GM21786 (cell line): ENCODE data around the gene AGPAT4.
"Not testable (repeated sequence)": the region's sequence is repeated elsewhere in the genome, so short reads cannot be mapped to it uniquely, and the experiment has no call there.

Experiments
- ATAC-seq: cut with Tn5 transposase; IDR thresholded peaks from one replicate; pipeline ENCODE4 v1.9.1; 2021; ENCODE audit not compliant: unreplicated experiment

AGPAT4 gene

DNA sequence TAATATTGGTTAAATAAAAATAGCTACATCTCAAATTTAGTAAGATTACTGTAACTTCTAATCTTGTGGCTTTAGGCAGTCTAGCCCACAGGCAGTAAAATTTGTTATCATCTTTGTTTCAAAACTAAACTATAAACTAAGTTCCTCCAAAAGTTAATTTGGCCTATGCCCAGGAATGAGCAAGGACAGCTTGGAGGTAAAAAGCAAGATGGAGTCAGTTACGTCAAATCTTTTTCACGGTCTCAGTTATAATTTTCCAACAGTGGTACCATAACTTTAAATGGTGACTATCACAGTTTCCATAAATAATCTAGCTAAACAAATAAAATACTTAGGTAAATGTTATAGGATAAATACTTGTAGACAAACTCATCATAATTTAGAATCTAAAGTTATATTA, 63.0 kb downstream of the AGPAT4 start:
- ATAC-seq = no peak

DNA sequence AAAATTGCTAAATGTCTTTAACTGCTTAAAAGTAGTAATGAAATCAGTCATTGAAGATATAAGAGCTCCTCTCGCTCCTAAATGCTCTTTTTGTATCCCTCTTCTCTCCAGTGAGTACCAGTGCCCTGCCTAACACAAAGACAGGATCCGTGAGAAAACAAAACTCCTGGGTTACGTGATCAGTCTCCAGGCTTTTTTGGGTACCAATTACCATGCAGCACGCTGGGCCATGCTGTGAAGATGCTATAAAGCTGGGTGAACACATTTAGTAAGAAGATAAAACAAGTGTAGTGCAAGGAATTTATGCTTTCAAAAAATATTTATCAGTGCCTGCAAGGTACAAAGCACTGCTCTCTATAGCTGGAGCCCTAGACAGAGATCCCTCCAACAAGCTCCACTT, 66.7 kb downstream of the AGPAT4 start:
- ATAC-seq = no peak

DNA sequence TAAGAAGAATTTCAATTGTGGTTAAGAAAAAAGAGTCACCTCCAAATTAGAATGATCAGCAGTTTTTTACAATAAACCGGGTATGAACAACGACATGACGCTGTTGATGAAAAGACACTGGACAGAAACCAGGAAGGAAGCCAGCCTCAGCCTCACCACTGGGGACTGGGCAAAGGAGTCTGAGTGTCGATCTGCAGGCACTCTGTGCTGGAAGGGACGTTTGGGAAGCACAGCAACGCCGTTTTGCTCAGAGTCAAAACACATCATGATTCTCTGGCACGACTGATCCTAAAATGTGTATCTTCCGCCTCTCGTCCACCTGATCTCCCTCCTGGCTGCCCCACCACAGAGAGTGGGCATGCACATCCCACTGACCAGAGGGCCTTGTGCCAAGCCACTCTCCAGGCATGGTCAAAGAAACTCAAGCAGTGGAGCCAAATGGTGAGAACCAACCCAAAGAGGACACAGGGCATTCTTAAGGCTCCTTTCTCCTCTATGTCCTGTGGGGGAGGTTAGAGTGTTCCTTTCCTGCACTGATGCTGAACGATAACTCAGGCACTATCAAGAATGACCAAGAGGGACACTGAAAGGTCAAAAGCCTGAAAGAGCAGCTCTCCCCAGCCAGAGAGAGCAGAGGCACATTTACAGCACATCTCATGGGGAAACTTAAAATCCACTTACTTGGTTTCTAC, 68.8 kb downstream of the AGPAT4 start:
- ATAC-seq = no peak

DNA sequence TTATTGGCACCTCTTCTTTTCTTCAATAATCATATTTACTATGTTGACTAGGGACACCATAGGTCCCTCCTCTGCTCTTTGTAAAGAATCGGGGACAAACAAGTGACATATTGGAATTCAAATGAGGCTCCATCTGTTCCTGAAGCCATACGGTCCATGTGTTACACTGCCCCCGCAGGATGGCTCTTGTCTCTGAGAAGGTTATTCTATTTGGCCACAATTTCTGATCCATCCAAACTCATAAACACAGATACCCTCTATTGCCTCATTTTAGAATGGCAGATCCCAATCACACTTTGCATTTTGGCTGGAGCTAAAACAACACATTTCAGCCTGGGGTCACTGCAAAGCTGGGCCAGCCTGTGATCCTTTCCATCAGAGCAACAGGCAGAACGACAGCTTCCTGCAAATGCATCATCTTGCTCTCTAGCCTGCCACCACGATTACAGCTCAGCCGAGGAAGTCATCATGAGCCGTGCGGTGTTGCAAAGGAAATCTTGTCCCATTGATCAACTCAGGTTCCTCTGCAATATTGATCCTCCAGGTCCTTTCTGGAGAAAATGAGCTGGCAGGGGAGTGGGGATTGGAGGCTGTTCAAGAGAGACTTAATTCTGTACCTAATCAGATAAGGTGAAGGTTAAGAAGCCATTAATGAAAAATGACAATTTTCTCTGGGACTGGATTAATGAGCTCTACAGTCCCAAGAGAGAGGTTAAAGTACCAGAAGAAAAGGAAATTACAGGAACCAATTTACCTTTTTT, 73.1 kb downstream of the AGPAT4 start:
- ATAC-seq = no peak

DNA sequence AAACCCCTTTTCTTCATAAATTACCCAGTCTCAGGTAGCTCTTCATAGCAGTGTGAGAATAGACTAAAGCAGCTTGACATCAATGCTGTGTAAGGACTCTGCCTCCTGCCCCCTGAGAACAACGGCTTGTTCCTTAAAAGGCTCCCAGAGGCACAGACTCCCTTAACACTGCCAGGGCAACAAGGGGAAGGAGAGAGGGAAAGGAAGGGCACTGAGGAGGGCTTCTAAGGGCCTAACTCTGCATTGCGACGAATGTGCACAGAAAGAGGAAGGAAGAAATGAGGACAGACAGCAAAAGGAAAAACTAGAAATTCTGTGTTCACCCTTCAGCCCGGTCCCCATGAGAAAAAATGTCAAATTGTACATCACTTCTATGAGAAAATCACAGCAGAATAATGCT, 74.0 kb downstream of the AGPAT4 start:
- ATAC-seq = no peak

DNA sequence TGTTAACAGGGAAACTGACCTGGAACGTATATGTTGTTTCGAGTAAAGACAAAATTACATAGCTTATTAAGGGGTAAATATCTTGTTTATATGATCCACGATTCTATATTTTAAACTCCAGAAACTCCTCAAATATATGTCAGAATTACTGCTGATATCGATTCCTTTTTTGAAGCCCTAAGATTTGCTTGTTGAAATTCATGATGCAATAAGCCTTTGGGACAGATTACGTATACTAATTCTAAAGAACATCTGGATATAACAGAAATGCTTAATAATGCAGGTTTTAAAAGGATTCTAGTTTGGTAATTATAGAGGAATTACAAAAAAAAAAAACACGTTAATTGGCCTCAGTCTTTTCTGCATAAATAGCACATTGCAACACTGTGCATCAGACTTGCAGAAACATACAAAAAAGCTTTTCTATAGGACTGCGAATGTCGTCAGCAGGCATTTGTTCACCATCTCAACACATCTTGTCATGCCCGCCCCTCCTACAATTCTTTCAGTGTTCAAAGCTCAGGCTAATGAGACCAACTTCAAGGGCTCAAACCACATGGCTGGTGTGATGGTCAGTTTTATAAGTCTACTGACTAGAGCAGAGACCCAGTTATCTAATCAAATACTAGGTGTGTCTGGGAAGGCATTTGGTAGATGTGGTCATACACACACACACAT, 74.9 kb downstream of the AGPAT4 start:
- no peak for ATAC-seq

DNA sequence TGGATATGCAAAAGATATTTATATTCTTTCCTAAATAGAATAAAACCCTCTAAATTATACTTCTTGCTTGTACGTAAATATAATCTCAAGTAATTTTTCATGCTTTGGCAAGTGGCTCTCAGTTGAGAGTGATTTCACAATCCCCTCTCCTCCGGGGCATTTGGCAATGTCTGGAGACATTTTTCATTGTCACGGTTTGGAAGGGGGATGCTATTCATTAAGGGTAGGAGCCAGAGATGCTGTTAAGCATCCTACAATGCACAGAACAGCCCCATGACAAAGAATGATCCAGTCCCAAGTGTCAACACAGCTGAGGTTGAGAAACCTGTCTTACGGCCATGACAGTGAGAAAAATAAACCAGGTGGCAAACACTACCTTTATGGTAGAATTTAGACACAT, 75.7 kb downstream of the AGPAT4 start:
- ATAC-seq = no peak

DNA sequence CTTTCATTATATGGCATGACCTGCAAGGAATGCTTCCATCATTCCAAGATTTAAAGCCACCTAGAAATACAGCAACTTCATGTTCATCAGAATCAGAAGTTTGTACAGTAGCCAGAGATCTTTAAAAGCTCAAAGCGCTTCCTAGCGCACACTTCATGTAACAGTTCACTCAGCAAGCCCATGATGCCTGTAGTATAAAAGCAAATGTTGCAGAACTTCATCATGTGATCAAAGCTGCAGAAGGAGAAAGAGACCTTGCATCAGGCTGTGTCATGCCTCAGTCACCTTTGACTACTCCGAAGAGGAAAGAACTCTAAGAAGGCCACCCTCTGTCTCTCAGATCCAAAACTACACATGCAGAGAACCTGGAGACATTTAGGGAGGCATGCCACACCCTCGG, 78.5 kb downstream of the AGPAT4 start:
- no peak for ATAC-seq

DNA sequence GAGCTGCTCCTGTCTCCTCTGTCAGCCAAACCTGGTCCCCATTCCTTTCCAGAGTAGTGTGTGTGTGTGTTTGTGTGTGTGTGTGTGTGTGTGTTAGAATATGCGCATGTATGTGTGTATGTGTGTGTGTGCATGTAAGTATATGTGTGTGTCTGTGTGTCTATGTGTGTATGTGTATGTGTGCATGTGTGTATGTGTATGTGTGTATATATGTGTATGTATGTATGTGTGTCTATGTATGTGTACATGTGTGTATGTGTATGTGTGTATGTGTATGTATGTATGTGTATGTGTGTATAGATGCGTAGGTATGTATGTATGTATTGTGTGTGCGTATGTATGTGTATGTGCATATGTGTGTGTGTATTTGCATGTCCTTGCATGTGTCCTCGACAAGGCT, 79.5 kb downstream of the AGPAT4 start:
- no peak for ATAC-seq

DNA sequence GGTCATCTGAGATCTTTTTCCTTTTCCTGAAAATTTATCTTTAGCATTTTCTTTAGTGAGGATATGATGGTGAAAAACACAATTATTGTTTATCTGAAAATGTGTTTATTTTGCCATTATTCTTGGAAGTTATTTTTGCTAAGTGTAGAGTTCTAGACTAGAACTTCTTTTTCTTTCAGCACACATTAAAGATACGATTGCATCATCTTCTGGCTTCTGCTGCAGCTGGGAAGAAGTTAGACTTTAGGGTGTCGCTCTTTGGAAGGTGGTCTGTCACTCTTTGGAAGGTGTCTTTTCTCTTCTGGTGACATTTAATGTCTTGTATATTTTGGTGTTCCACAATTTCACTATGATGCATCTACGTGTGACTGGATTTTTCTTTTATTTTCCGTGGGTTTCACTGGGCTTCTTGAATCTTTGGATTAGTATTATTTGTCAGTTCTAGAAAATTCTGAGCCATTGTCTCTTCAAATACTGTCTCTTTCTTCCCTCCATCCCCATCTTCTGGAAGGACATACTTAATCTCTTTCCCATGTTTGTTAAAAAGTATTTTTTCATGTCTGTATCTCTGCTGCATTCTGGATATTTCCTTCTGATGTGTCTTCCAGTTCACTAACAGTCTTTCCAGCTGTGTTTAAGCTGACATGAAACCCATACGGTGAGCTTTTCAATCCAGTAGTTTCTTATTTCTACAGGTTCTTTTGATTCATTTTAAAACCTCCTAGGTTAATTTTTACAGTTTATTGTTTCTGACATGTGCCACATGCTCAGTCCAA, 81.0 kb downstream of the AGPAT4 start:
- ATAC-seq = no peak

DNA sequence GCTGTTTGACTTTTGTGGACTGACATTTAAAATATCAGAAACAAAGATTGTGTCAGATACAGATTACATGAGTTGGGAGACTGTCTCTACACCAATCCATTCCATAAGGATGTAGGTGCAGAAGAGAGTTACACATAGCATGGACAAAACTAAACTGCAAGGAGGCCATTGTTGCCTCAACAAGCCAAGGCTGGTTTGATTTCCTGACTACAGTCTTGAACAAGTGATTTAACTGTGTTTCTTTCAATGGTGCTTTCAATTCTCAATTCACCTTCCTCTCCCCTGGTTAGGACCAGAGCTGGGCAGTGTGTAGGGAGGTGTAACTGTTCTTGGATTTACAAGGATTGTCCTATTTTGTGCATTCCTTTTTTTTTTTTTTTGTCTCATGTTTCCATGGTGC, 82.2 kb downstream of the AGPAT4 start:
- no peak for ATAC-seq

DNA sequence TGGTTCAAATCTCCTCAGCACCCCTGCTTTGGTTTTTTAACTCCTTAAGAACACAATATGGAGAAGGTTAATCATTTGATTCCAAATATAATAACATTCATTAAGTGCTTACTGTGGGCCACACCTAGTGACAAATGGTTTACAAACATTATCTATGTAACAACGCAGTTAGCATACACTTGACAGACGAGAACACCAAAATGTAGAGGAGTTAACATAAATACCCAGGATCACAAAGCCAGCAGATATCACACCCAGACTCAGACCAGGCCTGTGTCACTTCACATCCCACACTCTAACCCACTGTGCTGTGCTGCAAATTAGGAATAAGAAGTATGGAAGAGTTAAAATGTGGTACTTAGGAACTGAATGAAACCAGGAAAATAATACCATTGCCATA, 82.9 kb downstream of the AGPAT4 start:
- no peak for ATAC-seq

DNA sequence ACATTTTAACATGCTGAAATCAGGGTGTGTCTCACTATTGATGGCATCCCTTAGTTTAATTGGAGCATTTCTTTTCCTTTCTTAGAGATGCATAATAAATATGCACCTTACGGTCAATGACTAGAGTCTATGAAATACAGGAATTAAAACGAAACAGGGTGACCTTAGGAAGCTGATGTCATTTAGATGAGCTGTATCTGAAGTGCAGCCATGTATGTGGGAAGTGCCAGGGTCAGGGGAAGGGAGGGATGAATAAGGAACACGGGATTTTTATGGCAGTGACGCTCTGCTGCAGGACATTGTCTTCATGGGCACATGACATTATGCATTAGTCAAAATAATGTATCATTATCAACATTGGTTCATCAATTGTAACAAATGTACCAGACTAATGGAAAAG, 84.0 kb downstream of the AGPAT4 start:
- ATAC-seq = no peak

DNA sequence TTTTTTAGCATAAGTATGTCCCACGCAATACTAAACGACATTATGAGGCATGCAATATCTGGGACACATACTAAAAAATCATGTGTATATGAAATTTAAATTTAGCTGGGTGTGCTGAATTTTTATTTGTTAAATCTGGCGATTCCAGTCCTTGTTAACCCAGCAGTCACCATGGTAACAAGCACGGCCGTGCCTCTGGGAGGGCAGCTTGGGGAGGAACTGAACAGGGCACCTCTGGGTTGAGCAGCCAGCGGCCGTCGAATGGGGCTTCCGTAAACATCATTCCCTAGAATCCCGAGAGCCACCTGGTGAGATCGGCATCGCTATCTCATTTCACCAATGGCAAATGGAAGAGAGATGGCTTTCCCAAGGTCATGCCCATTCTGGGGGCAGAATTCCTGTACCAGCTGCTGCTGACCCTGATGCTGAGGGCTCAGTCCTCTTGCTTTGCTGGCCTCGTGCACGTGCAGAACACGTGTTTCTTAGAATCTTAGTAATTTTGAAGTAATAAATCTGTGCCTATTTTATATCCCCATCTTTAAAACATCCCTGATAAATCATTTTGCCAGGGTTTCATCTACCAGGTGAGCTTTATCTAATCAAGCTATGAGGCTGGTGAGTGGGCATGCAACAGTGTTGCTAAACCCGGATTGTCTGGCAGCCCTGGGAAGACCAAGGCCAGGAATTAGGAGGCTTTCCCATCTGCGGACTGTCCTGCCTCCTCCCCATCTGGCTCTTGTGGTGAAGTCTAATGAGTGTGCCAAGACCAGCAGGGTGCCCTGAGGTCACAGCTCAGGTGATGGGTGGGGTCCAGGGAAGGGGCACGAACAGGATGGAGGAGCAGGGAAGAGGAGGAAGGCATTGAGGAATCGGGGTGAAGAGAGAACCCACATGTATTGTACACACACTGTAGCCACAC, 85.1 kb downstream of the AGPAT4 start:
- no peak for ATAC-seq

DNA sequence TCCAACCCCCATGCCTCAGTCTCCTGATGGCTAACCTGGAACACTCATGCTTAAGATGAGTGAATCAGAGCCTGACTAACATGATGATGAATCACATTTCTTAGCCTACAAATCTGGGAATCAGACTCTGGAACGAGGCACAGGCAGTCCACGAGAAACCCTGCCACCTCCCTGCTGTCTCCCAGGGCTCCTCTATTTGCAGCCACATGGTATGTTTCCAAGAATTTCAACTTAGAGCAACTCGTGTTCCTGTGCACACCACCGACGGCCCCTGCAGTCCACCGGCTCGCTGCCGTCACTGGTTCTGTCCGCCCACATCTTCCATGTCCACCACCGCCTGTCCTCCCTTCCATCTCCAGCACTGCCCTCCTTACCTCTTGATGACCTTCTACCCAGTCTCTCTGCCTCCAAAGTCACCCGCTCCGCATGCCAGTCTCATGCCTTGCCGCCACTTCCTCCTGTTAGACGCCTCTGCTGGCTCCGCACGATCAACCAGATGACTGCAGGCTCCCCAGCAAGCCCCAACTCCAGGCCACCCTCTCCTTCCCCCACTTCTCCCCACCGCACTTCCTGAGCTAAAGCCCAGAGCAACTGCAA, 87.6 kb downstream of the AGPAT4 start:
- ATAC-seq = no peak

DNA sequence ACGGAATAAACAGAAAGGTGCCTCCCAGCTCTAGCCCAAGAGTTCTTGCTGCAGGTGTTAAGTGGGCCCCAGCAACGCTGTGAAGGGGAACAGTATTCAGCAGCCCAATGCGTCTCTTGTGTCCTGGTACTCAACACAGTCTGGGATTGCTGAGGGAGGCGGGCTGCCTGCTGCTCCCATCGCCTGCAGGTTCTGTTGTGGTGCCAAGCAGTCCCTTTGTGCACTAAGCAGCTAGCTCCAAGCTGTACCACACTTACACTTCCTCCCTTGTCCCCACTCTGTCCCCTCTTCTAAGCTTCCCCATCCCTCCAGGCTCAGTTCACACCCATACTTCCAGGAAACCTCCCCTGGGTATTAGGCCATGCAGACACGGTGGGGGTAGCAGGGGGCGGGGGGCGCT, 92.7 kb downstream of the AGPAT4 start:
- ATAC-seq = no peak

DNA sequence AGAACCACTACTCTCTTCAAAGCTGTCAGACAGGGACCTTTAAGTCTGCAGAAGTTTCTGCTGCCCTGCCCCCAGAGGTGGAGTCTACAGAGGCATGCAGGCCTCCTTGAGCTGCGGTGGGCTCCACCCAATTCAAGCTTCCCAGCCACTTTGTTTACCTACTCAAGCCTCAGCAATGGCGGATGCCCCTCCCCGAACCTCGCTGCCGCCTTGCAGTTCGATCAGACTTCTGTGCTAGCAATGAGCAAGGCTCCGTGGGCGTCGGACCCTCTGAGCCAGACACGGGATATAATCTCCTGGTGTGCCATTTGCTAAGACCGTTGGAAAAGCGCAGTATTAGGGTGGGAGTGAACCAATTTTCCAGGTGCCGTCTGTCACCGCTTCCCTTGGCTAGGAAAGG, 95.7 kb downstream of the AGPAT4 start:
- not testable (repeated sequence) for ATAC-seq

DNA sequence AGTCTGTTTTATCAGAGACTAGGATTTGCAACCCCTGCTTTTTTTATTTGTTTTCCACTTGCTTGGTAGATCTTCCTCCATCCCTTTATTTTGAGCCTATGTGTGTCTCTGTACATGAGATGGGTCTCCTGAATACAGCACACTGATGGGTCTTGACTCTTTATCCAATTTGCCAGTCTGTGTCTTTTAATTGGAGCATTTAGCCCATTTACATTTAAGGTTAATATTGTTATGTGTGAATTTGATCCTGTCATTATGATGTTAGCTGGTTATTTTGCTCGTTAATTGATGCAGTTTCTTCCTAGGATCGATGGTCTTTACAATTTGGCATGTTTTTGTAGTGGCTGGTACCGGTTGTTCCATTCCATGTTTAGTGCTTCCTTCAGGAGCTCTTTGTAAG, 97.4 kb downstream of the AGPAT4 start:
- not testable (repeated sequence) for ATAC-seq

DNA sequence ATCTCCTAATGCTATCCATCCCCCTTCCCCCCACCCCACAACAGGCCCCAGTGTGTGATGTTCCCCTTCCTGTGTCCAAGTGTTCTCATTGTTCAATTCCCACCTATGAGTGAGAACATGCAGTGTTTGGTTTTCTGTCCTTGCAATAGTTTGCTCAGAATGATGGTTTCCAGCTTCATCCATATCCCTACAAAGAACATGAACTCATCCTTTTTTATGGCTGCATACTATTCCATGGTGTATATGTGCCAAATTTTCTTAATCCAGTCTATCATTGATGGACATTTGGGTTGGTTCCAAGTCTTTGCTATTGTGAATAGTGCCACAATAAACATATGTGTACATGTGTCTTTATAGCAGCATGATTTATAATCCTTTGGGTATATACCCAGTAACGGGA, 101.1 kb downstream of the AGPAT4 start:
- ATAC-seq = not testable (repeated sequence)

DNA sequence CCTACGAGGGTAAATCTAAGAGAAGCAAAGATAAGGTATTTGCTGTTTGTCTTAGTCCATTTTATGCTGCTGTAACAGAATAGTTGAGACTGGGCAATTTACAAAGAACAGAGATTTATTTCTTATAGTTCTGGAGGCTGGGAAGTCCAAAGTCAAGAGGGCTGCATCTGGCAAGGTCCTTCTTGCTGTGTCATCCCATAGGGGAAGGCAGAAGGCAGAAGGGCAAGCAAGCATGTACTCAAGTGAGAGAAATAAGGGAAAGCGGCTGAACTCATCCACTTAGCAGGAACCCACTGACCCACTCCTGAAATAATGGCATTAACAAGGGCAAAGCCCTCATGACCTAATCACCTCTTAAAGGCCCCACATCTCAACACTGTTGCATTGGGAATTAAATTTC, 102.7 kb downstream of the AGPAT4 start:
- ATAC-seq = no peak
